ENCODE measurements around the gene LTB4R.

- TF ChIP-seq CTCF (IDR thresholded peaks at IDR 0.05) (no peak), POLR2A (IDR thresholded peaks at IDR 0.05) (no peak)
Observed at GRCh38 chr14:24272467-24272866, 38.8 kb upstream of the LTB4R start.
